SK-N-SH (cell line): ENCODE measurements around the gene PBX3.

Experiments
- CHD2 ChIP-seq: fragments of 150-350 bp; IDR thresholded peaks from 2 replicates; pipeline ENCODE4 v1.6.1; 2018; ENCODE audit warnings: low read length; ENCODE audit not compliant: partially characterized antibody
- EP300 ChIP-seq, 2 experiments: IDR thresholded peaks; 2 replicates each; pipeline versions ENCODE4 v1.4.0 to v1.6.1; 2012; ENCODE audit warnings: borderline replicate concordance in 1 of 2, low read depth in 1 of 2, low read length in 1 of 2
- JUND ChIP-seq: IDR thresholded peaks from 2 replicates; pipeline ENCODE4 v1.4.0; 2012
- MEF2A ChIP-seq: IDR thresholded peaks from 2 replicates; pipeline ENCODE4 v1.4.0; 2012; ENCODE audit warnings: low read depth, borderline replicate concordance
- PBX3 ChIP-seq: IDR thresholded peaks from 2 replicates; pipeline ENCODE4; 2012
- RXRA ChIP-seq: IDR thresholded peaks from 2 replicates; pipeline ENCODE4 v1.4.0; 2012; ENCODE audit warnings: low read depth, mild to moderate bottlenecking, borderline replicate concordance
- YY1 ChIP-seq: IDR thresholded peaks from 2 replicates; pipeline ENCODE4 v1.4.0; 2012; ENCODE audit warnings: low read depth, mild to moderate bottlenecking
- TF ChIP-seq, protein P1 (sequence below): fragments of 200-600 bp; sonication (generic); IDR thresholded peaks from 2 replicates; pipeline ENCODE4 v1.6.1; 2017; ENCODE audit warnings: antibody characterized with exemption, mild to moderate bottlenecking, moderate library complexity
- TF ChIP-seq, protein P2 (sequence below): fragments of 150-350 bp; IDR thresholded peaks from 2 replicates; pipeline ENCODE4 v1.6.1; 2017; ENCODE audit warnings: antibody characterized with exemption, low read length, low read depth, borderline replicate concordance

DNA sequence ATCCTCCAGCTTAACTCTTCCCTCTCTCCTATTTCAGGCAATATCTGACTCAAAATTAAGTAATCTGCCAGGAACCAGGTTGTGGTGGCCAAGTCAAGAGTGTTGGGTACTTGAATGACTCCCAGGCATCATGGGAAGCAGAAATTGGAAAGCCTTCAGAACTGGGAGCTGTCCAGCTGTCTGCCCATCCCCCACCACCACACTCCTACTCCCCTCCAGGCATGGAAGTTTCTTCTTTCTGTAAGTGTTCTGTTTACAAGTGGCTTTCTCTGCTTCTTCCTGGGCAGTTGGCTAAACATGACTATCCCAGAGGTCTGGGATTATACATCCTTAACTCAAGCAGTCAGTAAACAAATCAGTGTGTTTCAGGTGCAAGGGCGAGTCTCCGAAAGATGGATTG is 14.6 kb upstream of the PBX3 start:
- no peak for TF ChIP-seq RXRA
- TF ChIP-seq EP300 (IDR thresholded peaks at IDR 0.05; ENCODE audit: borderline replicate concordance in 1 of 2, low read depth in 1 of 2, low read length in 1 of 2), result no peak
- TF ChIP-seq, protein P1, sequence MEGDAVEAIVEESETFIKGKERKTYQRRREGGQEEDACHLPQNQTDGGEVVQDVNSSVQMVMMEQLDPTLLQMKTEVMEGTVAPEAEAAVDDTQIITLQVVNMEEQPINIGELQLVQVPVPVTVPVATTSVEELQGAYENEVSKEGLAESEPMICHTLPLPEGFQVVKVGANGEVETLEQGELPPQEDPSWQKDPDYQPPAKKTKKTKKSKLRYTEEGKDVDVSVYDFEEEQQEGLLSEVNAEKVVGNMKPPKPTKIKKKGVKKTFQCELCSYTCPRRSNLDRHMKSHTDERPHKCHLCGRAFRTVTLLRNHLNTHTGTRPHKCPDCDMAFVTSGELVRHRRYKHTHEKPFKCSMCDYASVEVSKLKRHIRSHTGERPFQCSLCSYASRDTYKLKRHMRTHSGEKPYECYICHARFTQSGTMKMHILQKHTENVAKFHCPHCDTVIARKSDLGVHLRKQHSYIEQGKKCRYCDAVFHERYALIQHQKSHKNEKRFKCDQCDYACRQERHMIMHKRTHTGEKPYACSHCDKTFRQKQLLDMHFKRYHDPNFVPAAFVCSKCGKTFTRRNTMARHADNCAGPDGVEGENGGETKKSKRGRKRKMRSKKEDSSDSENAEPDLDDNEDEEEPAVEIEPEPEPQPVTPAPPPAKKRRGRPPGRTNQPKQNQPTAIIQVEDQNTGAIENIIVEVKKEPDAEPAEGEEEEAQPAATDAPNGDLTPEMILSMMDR, result no peak
- TF ChIP-seq PBX3, result no peak
- TF ChIP-seq YY1, result no peak
- TF ChIP-seq CHD2, result no peak
- TF ChIP-seq, protein P2, sequence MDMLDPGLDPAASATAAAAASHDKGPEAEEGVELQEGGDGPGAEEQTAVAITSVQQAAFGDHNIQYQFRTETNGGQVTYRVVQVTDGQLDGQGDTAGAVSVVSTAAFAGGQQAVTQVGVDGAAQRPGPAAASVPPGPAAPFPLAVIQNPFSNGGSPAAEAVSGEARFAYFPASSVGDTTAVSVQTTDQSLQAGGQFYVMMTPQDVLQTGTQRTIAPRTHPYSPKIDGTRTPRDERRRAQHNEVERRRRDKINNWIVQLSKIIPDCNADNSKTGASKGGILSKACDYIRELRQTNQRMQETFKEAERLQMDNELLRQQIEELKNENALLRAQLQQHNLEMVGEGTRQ, result no peak
- TF ChIP-seq JUND, result no peak
- TF ChIP-seq MEF2A, result no peak
